ENCODE measurements around the gene CHRNE. TPM values are rescaled to one million over a fixed set of nuclear protein-coding genes. Genes with fewer than 3 reads are reported as not detected.

CHRNE gene
- total RNA-seq, 1 donor from 2014 or later, result 0.27 TPM

GRCh38 chr17:4899341-4900230 lies 3.3 kb downstream of the CHRNE start, which contains the start of gene C17orf107:
Gene C17orf107, plus strand, starts transcription at chr17:4899536. Its CDS starts 227 bp downstream, at chr17:4899763.
- peaks cover 6% of the 10 kb centered on the region for H3K27me3 Mint-ChIP-seq
- H3K27ac Mint-ChIP-seq, result peak within 1 kb of the TSS; percentile 82

GRCh38 chr17:4898927-4899326 lies 4.0 kb downstream of the CHRNE start:
- Mint-ChIP-seq H3K36me3 (peaks cover 7% of the 10 kb centered on the region), H3K9me3 (no peaks in the 10 kb centered on the region), H3K27me3 (peaks cover 5% of the 10 kb centered on the region), H3K4me1 (ENCODE audit: unreplicated experiment) (peaks cover 6% of the 10 kb centered on the region), H3K4me3 (peak overlapping the region; percentile 71), H3K27ac (peak overlapping the region; percentile 75)
- no peak for DNase-seq (ENCODE audit: extremely low spot score, unreplicated experiment)
- TF ChIP-seq CTCF (conservative IDR thresholded peaks at IDR 0.05), result no peak

More at GRCh38 chr17:4899341-4900230, 3.3 kb downstream of the CHRNE start, which contains the start of gene C17orf107:
- peaks cover 7% of the 10 kb centered on the region for H3K36me3 Mint-ChIP-seq
- TF ChIP-seq CTCF (conservative IDR thresholded peaks at IDR 0.05), result no peak
- no peaks in the 10 kb centered on the region for H3K9me3 Mint-ChIP-seq
- no peak for DNase-seq (ENCODE audit: extremely low spot score, unreplicated experiment)
- peaks cover 7% of the 10 kb centered on the region for H3K4me1 Mint-ChIP-seq (ENCODE audit: unreplicated experiment)
- H3K4me3 Mint-ChIP-seq, result peak within 1 kb of the TSS; percentile 86

- Mint-ChIP-seq H3K27ac (peak overlapping the region; percentile 75), H3K4me1 (ENCODE audit: unreplicated experiment) (peaks cover 2% of the 10 kb centered on the region)
Measured at GRCh38 chr17:4898351-4898750, 4.5 kb downstream of the CHRNE start.

GRCh38 chr17:4897785-4898184 lies 5.1 kb downstream of the CHRNE start:
- Mint-ChIP-seq H3K36me3 (peaks cover 3% of the 10 kb centered on the region), H3K9me3 (no peaks in the 10 kb centered on the region), H3K27ac (peak overlapping the region; percentile 75), H3K27me3 (no peaks in the 10 kb centered on the region), H3K4me3 (no peak overlapping the region), H3K4me1 (ENCODE audit: unreplicated experiment) (no peaks in the 10 kb centered on the region)
- no peak for TF ChIP-seq CTCF (conservative IDR thresholded peaks at IDR 0.05)
- DNase-seq (ENCODE audit: extremely low spot score, unreplicated experiment), result no peak

More at GRCh38 chr17:4898351-4898750, 4.5 kb downstream of the CHRNE start:
- Mint-ChIP-seq H3K9me3 (no peaks in the 10 kb centered on the region), H3K4me3 (peak overlapping the region; percentile 71), H3K36me3 (peaks cover 4% of the 10 kb centered on the region), H3K27me3 (peaks cover 1% of the 10 kb centered on the region)
- DNase-seq (ENCODE audit: extremely low spot score, unreplicated experiment), result no peak
- no peak for TF ChIP-seq CTCF (conservative IDR thresholded peaks at IDR 0.05)

- H3K4me3 Mint-ChIP-seq, result no peak overlapping the region
- TF ChIP-seq CTCF (conservative IDR thresholded peaks at IDR 0.05), result no peak
- H3K36me3 Mint-ChIP-seq, result no peaks in the 10 kb centered on the region
- H3K4me1 Mint-ChIP-seq (ENCODE audit: unreplicated experiment), result no peaks in the 10 kb centered on the region
- no peaks in the 10 kb centered on the region for H3K27me3 Mint-ChIP-seq
- DNase-seq (ENCODE audit: extremely low spot score, unreplicated experiment), result no peak
- no peaks in the 10 kb centered on the region for H3K9me3 Mint-ChIP-seq
- no peak overlapping the region for H3K27ac Mint-ChIP-seq
Measured at GRCh38 chr17:4897198-4897687, 5.7 kb downstream of the CHRNE start.
